NCI-H526 treated with DMSO at 0.1 percent for 48 hours (cell line): ENCODE data around the gene MAN1C1.

Source experiments
- DNase-seq: peaks from one replicate; lab custom pipeline; 2025; lab: John Stamatoyannopoulos, UW

Gene MAN1C1

DNA sequence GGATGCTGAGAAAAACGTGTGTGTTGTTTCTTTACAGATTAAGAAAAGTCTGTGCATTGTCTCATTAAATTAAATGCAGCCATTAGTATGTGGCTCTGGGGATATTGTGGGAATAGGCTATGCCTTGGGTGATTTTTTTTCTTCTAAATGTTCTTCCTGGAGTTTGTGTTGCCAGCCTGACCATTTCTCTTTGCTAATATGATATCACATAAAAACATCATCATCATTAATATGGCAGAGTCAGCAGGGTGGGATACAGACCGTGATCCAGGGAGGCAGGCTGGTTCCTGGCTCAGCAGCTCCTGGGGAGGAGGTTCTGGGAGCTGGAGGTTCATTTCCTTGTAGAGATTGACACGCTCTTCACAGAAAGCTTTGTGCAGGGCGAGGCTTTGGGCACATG lies 122.8 kb downstream of the MAN1C1 start:
- no peak for DNase-seq

DNA sequence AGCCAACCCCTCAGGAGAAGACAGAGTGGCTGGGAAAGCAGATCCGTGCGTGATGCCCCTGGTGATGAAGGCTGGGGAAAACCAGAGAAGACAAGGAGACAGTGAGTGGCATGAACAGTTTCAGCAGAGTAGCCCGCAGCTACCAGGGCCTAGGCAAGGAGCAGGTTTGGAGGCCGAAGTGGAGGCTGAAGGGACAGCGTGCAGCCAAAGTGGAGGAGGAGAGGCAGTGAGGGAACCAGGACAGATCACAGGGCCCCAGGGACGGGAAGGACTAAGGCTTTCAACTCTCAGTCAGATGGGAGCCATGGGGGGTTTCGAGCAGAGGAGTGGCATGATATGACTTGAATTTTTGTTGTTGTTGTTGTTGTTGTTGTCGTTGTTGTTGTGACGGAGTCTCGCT lies 123.5 kb downstream of the MAN1C1 start:
- DNase-seq: no peak

DNA sequence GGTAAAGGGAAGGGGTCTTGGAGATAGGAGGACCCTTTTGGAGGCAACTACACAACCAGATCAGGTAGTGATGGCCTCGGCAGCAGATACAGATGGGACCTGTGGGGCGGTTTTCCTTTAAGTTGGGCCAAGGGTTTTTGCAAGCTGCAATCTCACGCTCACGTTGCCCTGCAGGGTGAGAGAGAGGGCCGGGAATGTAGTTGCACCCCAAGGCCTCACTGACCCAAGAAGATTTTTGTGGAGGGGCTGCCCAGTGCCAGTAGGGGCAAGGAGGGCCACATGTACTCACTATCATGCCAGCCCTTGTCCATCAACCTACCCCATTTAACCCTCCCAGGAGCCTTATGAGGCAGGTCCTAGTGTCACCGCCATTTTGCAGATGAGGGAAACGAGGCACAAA lies 125.7 kb downstream of the MAN1C1 start:
- no peak for DNase-seq

DNA sequence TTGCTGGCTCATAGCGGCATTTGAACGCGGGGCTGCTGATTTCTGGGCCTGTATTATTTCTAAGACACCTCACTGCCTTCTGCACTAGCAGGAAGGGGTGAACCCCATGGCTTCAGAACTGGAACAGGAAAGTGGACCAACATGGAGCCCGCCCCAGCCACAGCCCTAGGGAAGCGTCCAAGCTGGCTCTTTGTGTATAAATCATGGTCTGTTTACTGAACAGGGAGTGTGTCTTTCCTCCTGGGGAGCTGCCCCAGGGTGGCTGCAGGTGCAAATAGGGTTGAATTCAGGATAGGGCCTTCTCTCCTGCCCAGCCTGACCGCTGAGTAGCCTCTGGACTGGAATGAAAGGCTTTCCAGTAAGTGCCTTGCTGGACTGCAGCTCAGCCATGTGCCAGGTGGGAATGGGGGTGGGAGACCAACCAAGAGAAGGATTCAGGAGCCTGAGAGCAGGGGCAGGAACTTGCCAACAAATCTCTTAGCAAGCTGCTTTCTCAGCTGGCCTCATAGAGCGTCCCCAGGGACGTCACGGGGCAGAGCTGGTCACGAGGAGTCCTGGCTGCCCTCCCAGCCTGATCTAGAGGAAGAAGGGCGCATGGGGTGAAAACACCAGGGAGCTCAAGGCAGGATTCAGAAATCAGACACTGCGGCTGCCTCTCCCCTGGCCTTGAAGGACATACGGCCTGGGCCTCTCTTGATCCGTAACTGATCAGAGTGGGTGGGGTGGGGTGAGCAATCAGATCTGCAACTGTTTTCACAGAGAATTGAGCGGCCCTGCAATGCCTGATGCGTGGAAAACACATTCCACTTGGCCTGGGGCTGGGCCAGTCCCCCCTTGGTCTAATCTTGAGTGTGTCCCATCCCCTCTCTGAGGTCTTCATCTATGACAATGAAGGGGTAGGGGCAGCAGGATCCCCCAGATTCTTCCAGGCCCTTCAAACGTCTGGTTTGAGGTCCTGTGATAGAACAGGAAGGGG lies 126.9 kb downstream of the MAN1C1 start:
- no peak for DNase-seq

DNA sequence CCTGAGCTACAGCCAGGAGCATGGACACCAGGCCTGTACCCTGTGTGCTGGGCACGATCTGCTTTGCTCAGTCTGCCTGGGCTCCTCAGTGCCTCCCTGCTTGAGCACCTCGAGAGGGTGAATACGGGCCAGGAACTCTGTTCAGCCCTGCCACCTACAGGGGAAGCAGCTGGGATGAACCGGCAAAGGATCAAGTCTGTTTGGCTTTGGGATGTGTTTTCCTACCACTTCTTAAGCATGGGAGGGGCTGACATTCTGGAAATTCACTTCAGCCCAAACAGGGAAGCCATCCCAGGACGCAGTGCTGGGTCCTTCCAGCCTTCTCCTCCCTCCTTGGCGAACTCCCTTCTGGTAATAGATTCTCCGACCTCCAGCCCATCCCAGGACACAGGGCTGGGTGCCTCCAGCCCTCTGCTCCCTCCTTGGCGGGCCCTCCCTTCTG lies 127.6 kb downstream of the MAN1C1 start:
- DNase-seq: peak; percentile 31

DNA sequence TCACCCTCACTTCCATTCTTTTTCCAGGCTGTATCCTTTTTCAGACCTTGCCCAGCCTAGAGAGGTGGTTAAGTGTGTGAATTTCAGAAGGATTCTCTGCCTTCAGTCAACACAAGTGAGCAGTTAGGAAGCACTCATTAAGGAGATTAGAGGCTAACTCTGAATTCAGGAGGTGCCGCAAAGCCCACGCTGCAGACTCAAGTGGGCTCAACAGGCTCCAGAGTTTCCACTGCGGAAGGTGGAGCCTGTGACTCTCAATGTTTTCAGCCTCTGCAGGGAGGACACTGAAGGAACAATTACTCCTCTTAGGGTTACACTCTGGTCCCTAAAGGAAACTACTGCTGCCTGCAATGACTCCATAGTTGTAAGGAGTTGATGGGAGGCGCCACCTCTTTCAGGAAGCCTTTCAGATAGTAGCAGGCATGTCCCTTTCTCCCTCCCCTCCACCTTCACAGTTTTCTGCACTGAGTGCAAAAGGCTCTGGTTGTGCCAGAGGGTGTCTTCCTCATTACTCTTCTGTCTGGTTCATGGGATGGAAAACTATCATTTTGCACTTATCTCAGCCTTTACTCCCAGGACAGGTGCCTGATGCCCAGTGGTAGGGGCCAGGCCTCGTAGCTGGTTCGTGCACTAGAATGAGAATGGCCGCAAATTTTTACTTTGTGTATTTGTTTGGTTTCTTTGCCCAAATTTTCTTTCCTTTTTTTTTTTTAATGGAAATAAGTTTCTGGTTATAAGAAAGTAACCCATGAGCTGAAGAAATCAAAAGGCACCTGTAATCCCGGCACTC lies 128.2 kb downstream of the MAN1C1 start:
- DNase-seq: no peak

DNA sequence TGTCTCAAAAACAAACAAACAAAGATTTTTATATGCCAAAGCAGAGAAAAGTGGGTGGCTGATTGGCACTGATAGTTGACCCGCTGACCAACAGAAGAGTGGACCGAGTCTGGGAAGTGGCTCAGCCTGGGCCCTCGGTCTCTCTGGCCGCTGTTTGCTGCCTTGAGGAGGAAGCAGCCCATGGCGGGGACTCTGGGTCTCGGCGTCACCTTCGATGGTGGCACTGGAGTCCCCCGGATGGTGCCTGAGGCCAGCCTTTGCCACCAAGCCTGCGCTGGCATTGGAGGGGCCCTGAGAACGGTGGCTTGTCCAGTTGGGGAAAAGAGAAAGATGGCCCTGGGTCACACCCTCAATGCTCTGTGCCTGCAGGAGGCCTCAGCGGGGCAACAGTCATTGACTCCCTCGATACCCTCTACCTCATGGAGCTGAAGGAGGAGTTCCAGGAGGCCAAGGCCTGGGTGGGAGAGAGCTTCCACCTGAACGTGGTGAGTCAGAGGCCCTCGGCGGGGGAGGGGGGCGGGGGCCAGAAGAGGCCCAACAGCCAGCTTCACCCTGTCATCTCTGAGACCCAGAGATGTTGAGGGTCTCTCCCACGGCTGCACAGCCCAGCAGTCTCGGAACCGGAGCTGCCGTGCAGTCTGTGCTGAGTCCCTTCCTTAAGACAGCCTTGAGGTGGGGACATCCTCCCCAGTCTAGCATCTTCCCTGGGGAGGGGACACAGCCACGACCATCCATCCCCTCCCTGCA lies 129.9 kb downstream of the MAN1C1 start:
- no peak for DNase-seq

DNA sequence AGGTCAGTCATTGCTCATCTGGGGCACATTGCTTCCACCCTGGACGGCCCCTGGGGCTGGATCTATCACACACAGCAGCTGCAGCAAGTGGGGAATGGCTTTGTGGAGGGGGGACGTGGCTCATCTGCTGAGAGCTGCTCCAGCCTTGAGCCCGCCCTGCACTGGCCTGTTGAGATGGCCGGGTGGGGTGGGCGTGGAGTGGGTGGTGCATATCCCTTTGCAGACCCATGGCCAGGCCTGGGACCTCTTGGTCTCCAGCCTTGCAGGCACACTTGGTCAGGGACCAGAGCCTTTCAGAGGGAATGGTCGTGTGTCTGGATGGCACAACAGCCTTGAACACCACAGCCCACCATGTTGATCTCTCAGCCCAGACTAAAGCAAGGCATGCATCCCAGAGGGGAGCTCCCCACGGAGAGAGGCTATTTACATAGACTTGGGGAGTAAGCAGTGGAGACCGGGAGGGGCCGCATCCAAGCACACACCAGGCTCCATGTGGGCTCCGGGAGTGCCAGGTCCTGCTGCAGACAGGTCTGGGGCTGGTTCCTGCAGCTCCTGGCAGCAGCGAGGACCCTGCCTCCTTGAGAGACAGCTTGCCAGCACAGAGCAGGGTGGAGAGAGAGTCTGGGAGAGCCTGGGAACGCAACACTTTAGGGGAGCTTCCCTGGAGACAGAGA lies 130.6 kb downstream of the MAN1C1 start:
- no peak for DNase-seq

DNA sequence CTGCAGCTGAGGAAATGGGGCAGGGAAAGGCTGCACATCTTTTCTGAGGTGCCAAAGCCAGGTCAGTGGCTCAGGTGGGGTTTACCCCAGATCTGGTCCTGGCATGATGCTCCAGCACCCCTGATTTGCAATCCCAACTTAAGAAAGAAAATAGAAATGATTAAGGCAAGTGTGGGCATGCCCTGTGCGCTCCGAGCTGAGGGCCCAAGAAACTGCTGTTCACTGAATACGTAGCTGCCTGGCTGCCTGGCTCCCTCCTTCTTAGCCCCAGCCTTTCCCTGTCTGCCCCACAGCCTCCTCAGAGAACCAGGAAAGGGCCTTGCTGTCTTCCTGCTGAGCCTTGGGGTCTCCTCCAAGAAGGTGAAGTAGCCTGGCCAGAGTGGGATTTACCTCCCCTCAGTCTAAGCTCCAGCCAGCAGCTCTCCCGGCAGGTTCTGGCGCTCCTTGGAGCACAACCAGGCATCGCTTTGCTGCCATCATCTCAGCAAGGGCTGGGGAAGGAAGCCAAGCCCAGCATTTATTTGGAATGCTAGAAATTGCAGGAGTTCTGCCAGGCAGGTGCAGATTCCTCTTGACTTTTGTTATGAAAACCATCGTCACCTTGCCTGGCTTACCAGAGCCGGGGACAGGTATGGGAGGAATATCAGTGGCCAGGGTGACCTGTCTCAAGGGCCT lies 132.1 kb downstream of the MAN1C1 start:
- no peak for DNase-seq

DNA sequence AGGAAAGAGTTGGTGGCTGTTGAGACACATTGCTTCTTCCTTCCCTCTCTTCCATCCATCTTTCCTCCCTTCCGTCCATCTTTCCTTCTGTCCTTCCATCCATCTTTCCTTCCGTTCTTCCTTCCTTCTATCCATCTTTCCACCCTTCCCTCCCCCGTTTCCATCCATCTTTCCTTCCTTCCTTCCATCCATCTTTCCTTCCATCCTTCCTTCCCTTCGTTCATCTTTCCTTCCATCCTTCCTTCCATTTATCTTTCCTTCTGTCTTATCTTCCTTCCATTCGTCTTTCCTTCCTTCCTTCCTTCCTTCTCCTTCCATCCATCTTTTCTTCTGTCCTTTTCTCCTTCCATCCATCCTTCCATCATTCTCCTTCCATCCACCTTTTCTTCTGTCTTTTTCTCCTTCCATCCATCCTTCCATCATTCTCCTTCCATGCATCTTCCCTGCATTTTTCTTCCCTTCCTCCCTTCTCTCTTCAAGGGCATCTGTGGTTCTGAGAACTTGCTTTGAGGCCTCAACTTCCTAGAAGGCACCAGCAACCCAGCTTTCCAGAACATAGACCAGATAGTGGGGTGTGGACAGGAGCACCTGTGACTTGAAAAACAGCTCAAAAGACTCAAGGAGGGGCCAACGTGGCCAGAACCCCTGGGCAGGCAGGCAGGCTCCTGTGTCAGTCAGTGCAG lies 134.5 kb downstream of the MAN1C1 start:
- DNase-seq: no peak

DNA sequence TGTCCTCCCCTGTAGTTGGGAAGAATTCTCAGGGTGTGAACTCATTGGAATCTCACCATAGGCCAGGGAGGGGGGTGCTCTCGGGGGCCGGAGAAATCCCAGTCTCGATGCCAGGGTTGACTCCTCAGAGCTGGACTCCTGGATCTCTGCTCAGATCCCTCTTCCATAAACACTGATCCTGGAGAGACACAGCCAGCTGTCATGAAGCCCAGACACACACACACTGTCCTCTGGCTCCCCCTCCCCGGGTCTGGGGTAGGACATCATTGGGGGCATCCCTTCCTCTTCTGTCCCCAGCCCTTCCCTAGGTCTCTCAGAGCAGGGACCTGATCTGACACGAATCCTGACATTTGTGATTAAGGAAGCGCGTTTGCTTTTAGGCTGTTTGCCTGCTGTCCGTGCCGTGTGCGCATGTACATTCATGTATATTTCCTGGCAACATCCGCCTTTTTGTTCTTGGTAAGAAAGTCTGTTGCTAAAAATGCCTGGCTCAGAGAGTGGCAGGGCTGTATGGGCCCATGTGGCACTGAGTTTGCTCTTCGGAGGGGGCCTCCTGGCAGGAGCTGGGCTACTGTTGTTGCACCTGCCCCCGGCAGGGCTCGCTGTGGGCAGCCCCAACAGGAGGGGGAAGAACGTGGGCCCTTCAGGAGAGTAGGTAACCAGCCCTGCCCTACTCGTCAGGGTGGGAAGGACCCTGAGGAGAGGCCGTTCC lies 138.0 kb downstream of the MAN1C1 start:
- DNase-seq: no peak

DNA sequence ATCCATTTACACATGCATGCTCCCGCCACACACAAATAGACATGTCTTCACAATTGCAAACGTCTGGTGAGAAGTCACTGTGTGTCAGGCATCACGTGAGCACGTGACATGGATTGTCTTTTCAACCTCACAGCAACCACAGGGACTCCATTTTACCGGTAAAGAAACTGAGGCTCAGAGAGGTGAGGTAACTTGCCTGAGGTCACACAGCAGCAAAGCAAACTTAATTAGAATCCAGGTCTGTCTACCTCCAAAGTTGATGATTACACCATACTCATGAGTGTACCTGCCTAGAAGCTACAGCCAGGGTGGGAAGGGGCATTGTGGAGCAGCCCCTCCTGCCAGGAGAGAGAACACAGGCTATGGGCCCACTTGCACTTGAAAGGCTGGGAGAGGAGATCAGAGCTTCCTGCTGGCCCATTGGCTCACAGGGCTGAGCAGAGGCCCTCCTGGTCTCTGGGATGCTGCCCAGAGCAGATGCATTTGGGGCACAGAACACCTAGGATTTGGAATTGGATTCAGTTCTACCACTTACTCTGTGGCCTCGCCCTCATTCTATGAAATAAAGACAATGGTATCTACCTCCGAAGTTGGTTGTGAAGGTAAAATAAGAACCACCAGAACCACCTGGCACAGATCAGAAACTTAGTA lies 139.0 kb downstream of the MAN1C1 start:
- no peak for DNase-seq

DNA sequence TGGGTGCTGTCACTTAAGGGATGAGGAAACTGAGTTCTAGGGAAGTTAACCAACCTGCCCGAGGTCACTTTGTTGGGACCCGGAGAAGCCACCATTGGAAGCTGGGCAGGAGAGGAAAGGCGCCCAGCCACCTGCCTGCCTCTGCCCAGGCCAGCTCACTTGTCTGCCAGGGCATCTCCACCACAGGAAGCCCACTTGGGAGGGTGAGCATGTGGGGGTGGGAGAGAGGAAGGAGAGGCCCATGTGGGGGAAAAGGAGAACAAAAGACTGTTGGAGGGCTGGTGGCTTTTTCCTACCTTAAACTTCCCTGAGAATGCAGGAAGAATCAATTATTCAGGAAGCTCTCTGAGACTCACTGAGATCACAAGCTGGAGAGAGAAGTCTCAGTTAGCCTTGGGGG lies 139.6 kb downstream of the MAN1C1 start:
- DNase-seq: no peak

DNA sequence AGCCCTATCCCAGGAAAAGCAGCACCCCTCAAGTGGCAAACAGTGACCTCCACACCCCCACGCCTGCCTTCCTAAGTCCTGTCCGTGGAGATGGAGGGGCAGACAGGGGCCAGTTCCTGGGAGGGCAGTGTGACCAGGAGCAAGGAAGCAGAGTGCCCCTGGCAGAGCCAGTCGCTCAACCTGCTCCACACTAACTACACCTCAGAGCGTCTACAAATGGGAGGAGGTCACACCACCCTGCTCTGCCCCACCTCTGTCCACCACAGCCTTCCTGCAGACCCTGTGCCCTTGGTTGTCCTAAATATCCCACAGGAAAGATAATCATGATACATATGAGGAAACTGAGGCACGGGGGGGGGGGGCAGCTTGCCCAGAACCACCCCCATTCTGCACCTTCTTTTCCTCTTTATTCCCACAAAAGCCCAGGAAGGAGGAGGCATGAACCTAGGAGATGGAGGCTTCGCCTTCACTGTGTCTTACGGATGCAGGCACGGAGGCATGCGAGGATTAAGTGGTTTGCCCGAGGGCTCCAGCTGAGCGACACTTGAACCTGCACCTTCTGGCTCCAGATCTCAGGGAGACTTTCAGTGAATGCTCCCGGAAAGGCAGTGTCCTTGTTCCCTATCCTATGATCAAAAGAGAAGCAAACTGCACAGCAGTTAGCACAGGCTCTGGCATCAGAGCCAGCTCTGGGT lies 140.7 kb downstream of the MAN1C1 start:
- DNase-seq: no peak

DNA sequence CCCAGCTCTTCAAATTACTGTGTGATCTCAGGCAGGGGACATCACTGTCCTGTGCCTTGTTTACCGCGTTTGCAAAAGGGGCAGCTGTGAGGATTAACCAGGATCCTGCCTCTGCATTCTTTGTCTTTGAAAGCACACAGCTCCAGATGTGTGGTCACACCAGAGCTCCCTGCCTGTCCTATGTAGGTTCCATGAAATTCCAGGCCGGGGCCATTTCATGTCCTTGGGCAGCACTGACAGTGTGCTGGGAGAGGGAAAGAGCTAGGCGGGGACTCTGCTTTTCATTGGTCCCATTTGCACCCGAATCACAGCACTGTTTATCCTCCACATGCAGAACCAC lies 141.2 kb downstream of the MAN1C1 start:
- no peak for DNase-seq

DNA sequence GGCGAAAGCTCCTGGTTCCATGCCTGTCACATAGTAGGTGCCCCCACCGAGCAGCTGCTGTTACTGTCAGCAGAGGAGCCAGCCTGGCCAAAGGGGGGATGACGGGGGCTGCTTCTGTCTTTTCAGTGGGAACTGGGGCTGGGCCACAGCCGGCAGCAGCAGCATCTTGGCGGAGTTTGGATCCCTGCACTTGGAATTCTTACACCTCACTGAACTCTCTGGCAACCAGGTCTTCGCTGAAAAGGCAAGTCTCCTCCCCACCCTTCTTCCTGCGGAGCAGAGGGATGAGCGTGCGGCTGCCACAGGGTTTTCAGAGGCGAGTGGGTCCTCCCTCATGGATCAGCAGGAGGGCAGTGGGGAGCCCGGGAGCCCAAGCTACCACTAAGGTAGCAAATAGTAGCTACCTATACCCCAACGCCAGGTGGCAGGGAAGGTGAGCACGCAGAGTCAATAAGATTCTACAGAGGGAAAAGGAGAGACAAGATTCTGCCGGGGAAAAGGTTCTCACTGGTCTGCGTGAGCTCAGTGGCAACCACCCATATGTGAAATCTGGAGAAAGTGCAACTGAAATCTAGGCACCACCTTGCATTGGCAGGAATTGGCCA lies 142.0 kb downstream of the MAN1C1 start:
- no peak for DNase-seq

DNA sequence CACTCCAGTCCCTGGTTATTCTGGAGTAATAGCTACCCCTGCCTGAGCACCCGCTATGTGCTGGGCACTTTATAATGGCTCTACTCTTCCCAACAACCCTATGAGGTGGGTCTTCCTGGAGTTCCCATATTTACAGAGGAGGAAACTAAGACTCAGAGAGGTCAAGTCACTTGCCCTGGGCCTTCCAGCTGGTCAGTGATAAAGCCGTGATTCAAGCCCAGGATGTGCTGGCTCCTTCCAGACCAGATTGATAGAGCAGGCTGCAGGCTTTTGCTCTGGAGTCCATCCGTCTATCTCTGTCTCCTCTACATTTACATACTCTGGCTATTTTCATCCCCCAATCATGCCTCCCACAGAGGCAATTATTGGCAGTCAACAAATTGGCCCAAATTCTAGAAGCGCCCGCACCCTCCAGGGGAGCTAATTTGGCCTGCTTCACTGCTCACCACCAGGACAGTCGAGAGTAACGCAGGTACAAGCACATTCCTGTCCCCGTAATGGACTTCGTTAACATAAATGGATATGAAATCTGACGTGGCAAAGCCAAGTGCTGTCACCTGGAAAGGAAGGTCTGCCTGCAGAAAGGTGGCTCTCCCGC lies 143.6 kb downstream of the MAN1C1 start:
- DNase-seq: no peak

DNA sequence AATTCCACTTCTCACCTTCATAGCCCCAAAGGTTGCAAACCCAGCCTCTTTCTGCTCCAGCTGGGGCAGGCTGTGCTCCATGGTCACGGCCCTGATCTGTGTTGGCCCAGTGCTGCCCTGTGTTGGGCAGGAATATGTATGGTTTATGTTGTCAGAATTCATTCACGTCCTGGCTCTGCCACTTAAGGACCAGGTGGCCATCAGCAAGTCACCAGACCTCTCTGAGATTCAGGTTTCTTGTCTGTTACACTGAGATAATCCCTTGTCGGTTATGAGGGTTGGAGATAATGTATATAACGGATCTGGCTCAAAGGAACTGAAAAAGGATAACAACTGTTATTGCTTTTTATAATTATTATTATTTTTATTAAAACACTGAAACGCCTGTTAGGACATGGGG lies 144.3 kb downstream of the MAN1C1 start:
- DNase-seq: no peak
